HG03045 (cell line): ENCODE data around the gene GPR108.
"Not testable (repeated sequence)": the region's sequence is repeated elsewhere in the genome, so short reads cannot be mapped to it uniquely, and the experiment has no call there.

ENCODE experiments used
- ATAC-seq: cut with Tn5 transposase; IDR thresholded peaks from one replicate; pipeline ENCODE4 v1.9.1; 2021; ENCODE audit warnings: mild to moderate bottlenecking, moderate library complexity; ENCODE audit not compliant: unreplicated experiment

Gene GPR108

GRCh38 chr19:6761053-6761676, 23.8 kb upstream of the GPR108 start:
- ATAC-seq, result no peak

DNA sequence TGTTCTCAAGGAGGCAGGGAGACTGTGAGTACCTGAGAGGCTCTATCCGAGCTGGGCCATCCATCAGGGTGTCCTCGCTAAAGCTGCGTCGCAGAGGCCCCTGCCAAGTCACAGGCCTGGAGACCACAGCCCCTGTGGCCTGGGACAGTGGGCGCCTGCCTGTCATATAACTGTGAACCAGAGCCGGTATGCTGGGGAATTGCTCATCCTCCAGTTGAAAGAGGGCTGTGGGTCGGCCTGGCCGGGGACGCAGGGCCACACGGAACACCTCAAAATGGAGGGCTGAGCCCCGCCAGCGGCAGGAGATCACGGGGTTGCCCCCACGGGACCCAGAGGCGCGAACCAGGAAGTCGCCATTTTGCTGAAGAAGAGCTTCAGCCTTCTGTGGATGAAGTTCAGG, 23.2 kb upstream of the GPR108 start:
- ATAC-seq, result no peak

GRCh38 chr19:6754653-6755463, 17.5 kb upstream of the GPR108 start:
- ATAC-seq, result no peak

DNA sequence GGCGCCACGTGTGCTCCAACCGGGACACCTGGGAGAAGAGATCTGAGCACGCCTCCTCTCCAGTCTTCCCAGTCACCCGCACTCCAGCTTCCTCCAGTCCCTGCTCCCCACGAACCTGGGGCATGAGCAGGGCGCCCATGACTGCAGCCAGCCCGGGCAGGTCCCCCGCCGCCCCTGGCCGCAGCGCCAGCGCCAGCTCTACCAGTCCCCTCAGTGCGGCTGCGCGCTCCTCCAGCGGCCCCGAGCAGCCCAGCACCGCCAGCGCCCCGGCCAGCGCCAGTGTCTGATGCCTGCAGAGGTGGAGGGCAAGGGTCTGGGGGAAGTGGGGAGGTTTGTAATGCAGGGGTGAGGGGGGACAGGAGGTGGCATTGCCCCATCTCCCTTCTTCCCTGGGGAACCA, 16.8 kb upstream of the GPR108 start:
- no peak for ATAC-seq

- peak; percentile 70 for ATAC-seq
These were observed 16.0 kb upstream of the GPR108 start for GRCh38 chr19:6753178-6754031.

GRCh38 chr19:6752256-6753177, 15.1 kb upstream of the GPR108 start:
- ATAC-seq, result no peak

DNA sequence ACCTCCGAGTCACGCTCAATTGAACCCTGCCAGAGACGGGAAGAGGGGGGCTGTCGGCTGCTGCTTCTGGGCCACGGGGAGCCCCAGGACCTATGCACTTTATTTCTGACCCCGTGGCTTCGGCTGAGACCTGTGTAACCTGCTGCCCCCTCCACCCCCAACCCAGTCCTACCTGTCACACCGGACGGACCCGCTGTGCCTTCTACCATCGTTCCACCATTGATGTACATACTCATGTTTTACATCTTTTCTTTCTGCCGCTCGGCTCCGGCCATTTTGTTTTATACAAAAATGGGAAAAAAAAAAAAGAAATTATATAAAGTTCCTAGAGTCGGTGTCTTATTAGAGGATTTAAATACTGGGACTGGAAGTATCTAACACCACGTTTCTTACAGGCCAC, 13.8 kb upstream of the GPR108 start:
- no peak for ATAC-seq

GRCh38 chr19:6750062-6750461, 12.7 kb upstream of the GPR108 start:
- no peak for ATAC-seq

- ATAC-seq, result not testable (repeated sequence)
These were observed 11.2 kb upstream of the GPR108 start for GRCh38 chr19:6748543-6748942.

DNA sequence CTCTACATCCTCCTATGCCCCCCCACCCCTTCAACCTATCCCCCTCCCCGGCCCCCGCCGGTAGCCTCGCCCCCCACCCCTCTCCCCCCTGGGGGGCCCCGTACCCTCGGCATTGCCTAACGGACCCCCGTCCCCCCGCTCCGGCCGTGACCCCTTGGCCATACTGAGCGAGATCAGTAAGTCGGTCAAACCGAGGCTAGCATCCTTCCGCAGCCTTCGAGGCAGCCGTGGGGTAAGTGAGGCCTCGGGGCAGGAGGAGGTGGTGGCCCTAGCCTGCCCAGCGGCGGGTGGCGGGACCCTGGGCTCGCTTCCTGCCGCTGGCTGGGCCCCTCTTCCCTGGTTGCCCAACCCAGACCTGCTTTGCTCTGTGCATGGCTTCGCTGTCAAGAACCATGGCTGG, 8.6 kb upstream of the GPR108 start:
- ATAC-seq, result no peak

GRCh38 chr19:6744381-6745301, 7.3 kb upstream of the GPR108 start:
- no peak for ATAC-seq

GRCh38 chr19:6743714-6744380, 6.5 kb upstream of the GPR108 start:
- no peak for ATAC-seq

GRCh38 chr19:6743066-6743465, 5.7 kb upstream of the GPR108 start:
- no peak for ATAC-seq

DNA sequence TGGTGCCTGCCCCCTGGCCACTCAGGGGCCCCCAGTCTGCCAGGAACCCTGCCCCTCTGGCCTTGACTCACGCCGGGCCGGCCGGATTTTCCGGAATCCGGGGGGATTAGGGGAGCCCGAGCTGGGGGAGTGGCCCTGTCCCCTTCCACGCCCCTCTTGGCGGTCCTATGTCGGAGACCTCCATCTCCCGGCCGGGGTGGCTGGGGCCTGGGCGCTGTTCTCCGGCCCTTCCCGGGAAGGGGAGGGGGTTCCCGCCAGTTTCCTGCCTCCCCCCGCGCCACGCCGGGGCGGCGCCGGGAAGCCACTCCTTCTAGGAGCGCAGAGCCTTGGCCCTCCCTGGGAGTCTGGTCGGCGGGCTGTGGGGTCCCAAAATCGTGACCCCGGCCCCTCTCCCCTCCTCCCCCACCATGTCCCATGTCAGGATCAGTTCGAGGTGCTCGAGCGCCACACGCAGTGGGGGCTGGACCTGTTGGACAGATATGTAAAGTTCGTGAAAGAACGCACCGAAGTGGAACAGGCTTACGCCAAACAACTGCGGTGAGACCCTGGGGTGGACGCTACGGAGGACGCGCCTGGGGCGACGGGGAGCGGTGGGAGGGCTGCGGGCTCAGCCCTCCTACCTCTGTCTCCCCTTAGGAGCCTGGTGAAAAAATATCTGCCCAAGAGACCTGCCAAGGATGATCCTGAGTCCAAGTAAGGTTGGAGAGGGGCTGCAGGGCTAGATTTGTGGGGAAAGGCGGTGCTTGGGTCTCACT, 3.4 kb upstream of the GPR108 start:
- ATAC-seq, result no peak

GRCh38 chr19:6739883-6740588, 2.7 kb upstream of the GPR108 start:
- no peak for ATAC-seq

GRCh38 chr19:6739390-6739882, 2.1 kb upstream of the GPR108 start, which contains the start of gene TRIP10:
TRIP10 (plus strand) TSS chr19:6739680; CDS start chr19:6739762, 82 bp downstream.
- ATAC-seq, result no peak

GRCh38 chr19:6738787-6739389, 1.5 kb upstream of the GPR108 start:
- no peak for ATAC-seq
